Right lobe of liver (tissue), 4 donors: Measurements from ENCODE around the gene SSB.

Experiments used
- CTCF ChIP-seq, 4 donors: fragments of 200-600 bp in 3 of 4; fragments of 450-650 bp in 1 of 4; IDR thresholded peaks; one replicate each; pipeline versions ENCODE4 v1.5.1 to v1.8.0; 2016 to 2022; ENCODE audit warnings: antibody characterized with exemption in 4 of 4, mild to moderate bottlenecking in 2 of 4
- POLR2A ChIP-seq: fragments of 450-650 bp; IDR thresholded peaks from one replicate; pipeline ENCODE4 v1.6.1; 2017; ENCODE audit warnings: antibody characterized with exemption, mild to moderate bottlenecking
- donor health status: DM: no; HTN: no; CAD: no.
- donor health status: DM: no; HTN: no; CAD: no.
- donor health status: DM: no; HTN: yes; CAD: no.

DNA sequence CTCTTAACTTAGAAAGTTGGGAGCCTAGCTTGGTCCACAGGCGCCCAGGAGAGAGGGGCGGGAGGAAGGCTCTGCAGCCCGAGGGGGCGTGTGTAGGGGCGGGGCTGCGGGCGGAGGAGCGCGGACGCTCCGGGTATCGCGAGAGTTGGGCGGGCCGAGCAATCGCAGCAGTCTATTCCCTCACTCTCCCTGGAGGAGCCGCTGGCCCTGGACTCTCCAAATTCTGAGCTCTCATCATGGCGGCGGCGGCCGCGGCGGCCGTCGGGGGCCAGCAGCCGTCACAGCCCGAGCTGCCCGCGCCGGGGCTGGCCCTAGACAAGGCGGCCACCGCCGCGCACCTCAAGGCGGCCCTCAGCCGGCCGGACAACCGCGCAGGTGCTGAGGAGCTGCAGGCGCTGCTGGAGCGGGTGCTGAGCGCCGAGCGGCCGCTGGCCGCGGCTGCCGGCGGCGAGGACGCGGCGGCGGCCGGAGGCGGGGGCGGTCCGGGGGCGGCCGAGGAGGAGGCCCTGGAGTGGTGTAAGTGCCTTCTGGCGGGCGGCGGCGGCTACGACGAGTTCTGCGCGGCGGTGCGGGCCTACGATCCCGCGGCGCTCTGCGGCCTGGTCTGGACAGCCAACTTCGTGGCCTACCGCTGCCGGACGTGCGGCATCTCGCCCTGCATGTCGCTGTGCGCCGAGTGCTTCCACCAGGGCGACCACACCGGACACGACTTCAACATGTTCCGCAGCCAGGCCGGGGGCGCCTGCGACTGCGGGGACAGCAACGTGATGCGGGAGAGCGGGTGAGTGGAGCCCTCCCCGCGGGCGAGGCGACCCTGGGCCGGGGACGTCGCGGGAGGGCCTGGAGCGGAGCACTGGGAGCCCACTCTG, 28.8 kb downstream of the SSB start, which contains the start of gene UBR3:
- TF ChIP-seq CTCF (IDR thresholded peaks at IDR 0.05) (peak in 1 of 4 donors; percentile 22), POLR2A (peak; percentile 94)
